Measurements from ENCODE around the gene NCDN. TPM values are rescaled to one million over a fixed set of nuclear protein-coding genes. Genes with fewer than 3 reads are reported as not detected.

Gene NCDN
- total and polyA plus RNA-seq, 2 of the 8 experiments (the other 6 are each of a cell fraction or from before 2014, with no cell fraction given): 26.2 to 35.4 TPM

DNA sequence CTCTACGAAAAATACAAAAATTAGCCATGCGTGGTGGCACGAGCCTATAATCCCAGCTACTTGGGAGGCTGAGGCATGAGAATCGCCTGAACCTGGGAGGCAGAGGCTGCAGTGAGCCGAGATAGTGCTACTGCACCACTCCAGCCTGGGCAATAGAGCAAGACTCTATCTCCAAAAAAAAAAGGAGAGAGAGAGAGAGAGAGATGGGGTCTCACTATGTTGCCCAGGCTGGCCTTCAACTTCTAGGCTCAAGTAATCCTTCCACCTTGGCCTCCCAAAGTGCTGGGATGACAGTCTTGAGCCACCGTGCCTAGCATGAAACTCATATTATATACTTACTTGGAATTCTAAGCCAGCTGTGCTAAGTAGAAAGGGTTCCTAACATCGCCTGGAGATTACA lies 54.1 kb downstream of the NCDN start (continued):
- TF ChIP-seq, protein P1, sequence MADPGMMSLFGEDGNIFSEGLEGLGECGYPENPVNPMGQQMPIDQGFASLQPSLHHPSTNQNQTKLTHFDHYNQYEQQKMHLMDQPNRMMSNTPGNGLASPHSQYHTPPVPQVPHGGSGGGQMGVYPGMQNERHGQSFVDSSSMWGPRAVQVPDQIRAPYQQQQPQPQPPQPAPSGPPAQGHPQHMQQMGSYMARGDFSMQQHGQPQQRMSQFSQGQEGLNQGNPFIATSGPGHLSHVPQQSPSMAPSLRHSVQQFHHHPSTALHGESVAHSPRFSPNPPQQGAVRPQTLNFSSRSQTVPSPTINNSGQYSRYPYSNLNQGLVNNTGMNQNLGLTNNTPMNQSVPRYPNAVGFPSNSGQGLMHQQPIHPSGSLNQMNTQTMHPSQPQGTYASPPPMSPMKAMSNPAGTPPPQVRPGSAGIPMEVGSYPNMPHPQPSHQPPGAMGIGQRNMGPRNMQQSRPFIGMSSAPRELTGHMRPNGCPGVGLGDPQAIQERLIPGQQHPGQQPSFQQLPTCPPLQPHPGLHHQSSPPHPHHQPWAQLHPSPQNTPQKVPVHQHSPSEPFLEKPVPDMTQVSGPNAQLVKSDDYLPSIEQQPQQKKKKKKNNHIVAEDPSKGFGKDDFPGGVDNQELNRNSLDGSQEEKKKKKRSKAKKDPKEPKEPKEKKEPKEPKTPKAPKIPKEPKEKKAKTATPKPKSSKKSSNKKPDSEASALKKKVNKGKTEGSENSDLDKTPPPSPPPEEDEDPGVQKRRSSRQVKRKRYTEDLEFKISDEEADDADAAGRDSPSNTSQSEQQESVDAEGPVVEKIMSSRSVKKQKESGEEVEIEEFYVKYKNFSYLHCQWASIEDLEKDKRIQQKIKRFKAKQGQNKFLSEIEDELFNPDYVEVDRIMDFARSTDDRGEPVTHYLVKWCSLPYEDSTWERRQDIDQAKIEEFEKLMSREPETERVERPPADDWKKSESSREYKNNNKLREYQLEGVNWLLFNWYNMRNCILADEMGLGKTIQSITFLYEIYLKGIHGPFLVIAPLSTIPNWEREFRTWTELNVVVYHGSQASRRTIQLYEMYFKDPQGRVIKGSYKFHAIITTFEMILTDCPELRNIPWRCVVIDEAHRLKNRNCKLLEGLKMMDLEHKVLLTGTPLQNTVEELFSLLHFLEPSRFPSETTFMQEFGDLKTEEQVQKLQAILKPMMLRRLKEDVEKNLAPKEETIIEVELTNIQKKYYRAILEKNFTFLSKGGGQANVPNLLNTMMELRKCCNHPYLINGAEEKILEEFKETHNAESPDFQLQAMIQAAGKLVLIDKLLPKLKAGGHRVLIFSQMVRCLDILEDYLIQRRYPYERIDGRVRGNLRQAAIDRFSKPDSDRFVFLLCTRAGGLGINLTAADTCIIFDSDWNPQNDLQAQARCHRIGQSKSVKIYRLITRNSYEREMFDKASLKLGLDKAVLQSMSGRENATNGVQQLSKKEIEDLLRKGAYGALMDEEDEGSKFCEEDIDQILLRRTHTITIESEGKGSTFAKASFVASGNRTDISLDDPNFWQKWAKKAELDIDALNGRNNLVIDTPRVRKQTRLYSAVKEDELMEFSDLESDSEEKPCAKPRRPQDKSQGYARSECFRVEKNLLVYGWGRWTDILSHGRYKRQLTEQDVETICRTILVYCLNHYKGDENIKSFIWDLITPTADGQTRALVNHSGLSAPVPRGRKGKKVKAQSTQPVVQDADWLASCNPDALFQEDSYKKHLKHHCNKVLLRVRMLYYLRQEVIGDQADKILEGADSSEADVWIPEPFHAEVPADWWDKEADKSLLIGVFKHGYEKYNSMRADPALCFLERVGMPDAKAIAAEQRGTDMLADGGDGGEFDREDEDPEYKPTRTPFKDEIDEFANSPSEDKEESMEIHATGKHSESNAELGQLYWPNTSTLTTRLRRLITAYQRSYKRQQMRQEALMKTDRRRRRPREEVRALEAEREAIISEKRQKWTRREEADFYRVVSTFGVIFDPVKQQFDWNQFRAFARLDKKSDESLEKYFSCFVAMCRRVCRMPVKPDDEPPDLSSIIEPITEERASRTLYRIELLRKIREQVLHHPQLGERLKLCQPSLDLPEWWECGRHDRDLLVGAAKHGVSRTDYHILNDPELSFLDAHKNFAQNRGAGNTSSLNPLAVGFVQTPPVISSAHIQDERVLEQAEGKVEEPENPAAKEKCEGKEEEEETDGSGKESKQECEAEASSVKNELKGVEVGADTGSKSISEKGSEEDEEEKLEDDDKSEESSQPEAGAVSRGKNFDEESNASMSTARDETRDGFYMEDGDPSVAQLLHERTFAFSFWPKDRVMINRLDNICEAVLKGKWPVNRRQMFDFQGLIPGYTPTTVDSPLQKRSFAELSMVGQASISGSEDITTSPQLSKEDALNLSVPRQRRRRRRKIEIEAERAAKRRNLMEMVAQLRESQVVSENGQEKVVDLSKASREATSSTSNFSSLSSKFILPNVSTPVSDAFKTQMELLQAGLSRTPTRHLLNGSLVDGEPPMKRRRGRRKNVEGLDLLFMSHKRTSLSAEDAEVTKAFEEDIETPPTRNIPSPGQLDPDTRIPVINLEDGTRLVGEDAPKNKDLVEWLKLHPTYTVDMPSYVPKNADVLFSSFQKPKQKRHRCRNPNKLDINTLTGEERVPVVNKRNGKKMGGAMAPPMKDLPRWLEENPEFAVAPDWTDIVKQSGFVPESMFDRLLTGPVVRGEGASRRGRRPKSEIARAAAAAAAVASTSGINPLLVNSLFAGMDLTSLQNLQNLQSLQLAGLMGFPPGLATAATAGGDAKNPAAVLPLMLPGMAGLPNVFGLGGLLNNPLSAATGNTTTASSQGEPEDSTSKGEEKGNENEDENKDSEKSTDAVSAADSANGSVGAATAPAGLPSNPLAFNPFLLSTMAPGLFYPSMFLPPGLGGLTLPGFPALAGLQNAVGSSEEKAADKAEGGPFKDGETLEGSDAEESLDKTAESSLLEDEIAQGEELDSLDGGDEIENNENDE (IDR thresholded peaks at IDR 0.05; ENCODE audit: insufficient replicate concordance, low read length): no peak
- no peak for TF ChIP-seq RAD21 (IDR thresholded peaks at IDR 0.05 in 1 of 2, conservative IDR thresholded peaks at IDR 0.05 in 1 of 2; ENCODE audit: low read depth in 2 of 2, low read length in 2 of 2)
- TF ChIP-seq CTBP2 (IDR thresholded peaks at IDR 0.05; ENCODE audit: borderline replicate concordance, insufficient read depth, insufficient read length, low read length): no peak
- TF ChIP-seq RFX5 (IDR thresholded peaks at IDR 0.05; ENCODE audit: borderline replicate concordance, low read depth, low read length): no peak
- no peak for TF ChIP-seq NANOG (IDR thresholded peaks at IDR 0.05; ENCODE audit: insufficient read depth, low read depth, low read length, poor library complexity, severe bottlenecking)
- TF ChIP-seq SIN3A (conservative IDR thresholded peaks at IDR 0.05 in 1 of 2, IDR thresholded peaks at IDR 0.05 in 1 of 2; ENCODE audit: low read depth in 1 of 2, low read length in 2 of 2): no peak
- no peak for TF ChIP-seq NRF1 (IDR thresholded peaks at IDR 0.05; ENCODE audit: low read depth, low read length)

Measured in H1 (cell line).